Measurements from ENCODE around the gene S1PR3. TPM values are rescaled to one million over a fixed set of nuclear protein-coding genes. Genes with fewer than 3 reads are reported as not detected.
A peak's percentile ranks its signal among the peaks of the same experiment; 100 is the strongest.

Gene S1PR3
- total RNA-seq, 1 donor from 2014 or later = 2.9 TPM

DNA sequence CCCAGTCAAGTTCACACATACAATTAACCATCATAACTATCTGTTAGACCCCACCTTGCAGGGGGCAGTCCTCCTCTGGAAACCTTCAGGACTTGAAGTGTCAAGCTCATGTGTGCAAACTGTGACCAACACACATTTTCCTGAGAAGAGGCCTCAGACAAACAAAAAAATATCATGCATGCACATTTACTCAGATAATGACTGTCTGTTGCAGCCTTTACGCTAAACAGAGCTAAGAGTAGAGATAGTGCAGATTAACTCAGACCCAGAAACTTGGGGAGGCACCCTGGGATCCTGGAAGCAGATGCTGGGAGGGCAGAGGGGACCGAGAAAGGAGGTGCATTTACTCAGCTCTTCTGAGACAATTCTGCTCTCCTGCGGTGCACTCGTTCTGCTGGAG, 3.6 kb upstream of the S1PR3 start:
- no peak for DNase-seq
- Mint-ChIP-seq H3K9me3 (ENCODE audit: unreplicated experiment) (peaks cover 6% of the 10 kb centered on the region), H3K27me3 (ENCODE audit: unreplicated experiment) (peaks cover 2% of the 10 kb centered on the region), H3K4me1 (ENCODE audit: low read depth, unreplicated experiment) (no peaks in the 10 kb centered on the region), H3K36me3 (ENCODE audit: unreplicated experiment) (no peaks in the 10 kb centered on the region), H3K4me3 (ENCODE audit: unreplicated experiment) (no peak overlapping the region), H3K27ac (ENCODE audit: unreplicated experiment) (no peak overlapping the region)
- TF ChIP-seq, protein P1, sequence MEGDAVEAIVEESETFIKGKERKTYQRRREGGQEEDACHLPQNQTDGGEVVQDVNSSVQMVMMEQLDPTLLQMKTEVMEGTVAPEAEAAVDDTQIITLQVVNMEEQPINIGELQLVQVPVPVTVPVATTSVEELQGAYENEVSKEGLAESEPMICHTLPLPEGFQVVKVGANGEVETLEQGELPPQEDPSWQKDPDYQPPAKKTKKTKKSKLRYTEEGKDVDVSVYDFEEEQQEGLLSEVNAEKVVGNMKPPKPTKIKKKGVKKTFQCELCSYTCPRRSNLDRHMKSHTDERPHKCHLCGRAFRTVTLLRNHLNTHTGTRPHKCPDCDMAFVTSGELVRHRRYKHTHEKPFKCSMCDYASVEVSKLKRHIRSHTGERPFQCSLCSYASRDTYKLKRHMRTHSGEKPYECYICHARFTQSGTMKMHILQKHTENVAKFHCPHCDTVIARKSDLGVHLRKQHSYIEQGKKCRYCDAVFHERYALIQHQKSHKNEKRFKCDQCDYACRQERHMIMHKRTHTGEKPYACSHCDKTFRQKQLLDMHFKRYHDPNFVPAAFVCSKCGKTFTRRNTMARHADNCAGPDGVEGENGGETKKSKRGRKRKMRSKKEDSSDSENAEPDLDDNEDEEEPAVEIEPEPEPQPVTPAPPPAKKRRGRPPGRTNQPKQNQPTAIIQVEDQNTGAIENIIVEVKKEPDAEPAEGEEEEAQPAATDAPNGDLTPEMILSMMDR (IDR thresholded peaks at IDR 0.05; ENCODE audit: partially characterized antibody, unreplicated experiment) = no peak

DNA sequence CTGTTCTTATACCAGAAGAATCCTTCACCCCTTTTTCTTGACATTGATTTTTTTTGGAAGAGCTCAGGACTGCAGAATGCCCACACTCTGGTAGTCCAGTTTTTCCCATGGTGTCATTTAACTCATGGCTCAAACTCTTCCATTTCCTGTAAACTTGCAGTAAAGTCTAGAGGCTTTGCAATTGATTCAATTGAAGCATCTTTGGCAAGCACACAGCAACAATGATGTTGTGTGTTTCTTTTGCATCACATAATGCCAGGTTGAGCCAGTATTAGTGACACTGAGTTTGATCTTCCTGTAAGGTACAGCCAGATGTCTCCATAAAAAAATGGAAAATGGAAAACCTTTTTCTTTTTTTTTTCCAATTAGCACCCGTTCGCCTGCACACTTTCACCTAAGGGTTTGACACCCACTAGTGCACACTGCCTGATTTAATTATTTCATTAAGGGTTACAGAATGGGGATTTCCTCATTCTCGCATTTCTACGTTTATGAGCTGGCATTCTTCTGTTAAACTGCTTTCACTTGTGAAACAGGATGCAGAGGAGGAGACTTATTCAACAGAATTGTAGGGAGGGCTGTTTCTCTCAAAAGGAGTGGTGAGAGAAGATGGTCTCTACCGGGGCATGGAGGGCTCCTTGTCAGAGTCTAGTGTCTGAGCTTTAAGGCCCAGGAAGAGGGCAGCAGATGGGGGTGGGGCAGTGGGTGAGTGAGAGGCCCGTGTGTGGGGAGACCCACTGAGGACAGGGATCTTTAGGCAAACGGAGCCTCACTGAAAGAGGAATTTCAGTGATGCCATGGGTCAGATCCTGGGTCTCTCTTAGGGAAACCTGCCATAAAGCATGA, 2.2 kb upstream of the S1PR3 start:
- TF ChIP-seq, protein P1 (IDR thresholded peaks at IDR 0.05; ENCODE audit: partially characterized antibody, unreplicated experiment) = no peak
- Mint-ChIP-seq H3K27ac (ENCODE audit: unreplicated experiment) (no peak overlapping the region), H3K9me3 (ENCODE audit: unreplicated experiment) (peaks cover 7% of the 10 kb centered on the region), H3K36me3 (ENCODE audit: unreplicated experiment) (no peaks in the 10 kb centered on the region), H3K4me3 (ENCODE audit: unreplicated experiment) (no peak overlapping the region), H3K4me1 (ENCODE audit: low read depth, unreplicated experiment) (no peaks in the 10 kb centered on the region), H3K27me3 (ENCODE audit: unreplicated experiment) (peaks cover 2% of the 10 kb centered on the region)
- DNase-seq = no peak

DNA sequence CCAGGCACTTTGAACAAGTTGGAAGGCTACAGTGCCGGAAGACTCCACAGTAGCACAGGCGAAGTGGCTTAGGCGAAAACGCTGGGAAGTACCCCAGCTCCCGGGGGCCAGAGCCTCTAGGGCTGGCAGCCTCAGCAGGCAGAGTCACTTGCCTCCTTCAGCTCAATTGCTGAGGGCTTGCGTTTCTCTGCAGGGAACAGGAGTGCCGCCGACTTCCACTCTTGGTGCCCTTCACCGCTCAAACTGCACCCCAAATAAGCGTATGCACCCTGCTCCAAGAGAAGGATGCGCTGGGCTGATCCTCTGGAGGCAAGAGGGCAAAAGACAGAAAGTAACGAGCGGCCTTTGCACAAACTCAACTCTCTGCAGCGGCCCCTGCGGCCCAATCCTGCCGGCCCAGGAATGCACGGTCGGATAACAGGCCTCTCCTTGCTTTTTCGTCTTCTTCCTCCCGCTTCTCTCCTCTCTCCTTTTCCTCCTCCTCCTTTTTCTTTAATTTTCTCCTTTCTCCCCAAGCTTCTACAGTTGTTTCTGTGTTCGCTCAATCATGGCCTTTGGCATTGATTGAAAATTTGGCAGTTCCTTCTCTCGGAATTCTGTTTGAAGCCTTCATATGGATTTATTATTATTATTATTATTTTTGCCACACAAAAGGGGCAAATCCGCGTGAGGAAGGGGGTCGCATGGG, 1.1 kb upstream of the S1PR3 start:
- H3K27ac Mint-ChIP-seq (ENCODE audit: unreplicated experiment) = no peak overlapping the region
- peaks cover 4% of the 10 kb centered on the region for H3K27me3 Mint-ChIP-seq (ENCODE audit: unreplicated experiment)
- peak overlapping the region; percentile 71 for H3K4me3 Mint-ChIP-seq (ENCODE audit: unreplicated experiment)

DNA sequence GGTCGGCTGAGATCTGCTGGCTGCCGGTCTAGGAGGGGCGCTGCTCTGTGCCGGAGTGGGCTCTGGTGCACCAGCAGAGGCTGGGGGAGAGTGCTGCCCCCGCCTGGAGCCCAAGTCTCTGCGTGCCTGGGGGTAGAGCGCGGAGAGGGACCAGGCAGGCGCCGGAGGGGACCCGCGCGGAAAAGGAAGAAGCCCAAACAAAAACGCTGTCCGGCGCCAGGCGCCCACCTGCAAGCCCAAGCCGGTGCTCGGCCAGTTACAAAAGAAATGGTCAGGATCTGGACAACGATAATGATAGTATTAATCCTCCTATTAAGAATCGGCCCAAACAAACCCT, 571 bp upstream of the S1PR3 start:
- Mint-ChIP-seq H3K9me3 (ENCODE audit: unreplicated experiment) (peaks cover 5% of the 10 kb centered on the region), H3K4me1 (ENCODE audit: low read depth, unreplicated experiment) (no peaks in the 10 kb centered on the region), H3K27me3 (ENCODE audit: unreplicated experiment) (peaks cover 4% of the 10 kb centered on the region), H3K4me3 (ENCODE audit: unreplicated experiment) (peak overlapping the region; percentile 71), H3K36me3 (ENCODE audit: unreplicated experiment) (no peaks in the 10 kb centered on the region), H3K27ac (ENCODE audit: unreplicated experiment) (no peak overlapping the region)
- TF ChIP-seq, protein P1 (IDR thresholded peaks at IDR 0.05; ENCODE audit: partially characterized antibody, unreplicated experiment) = no peak
- peak; percentile 59 for DNase-seq

More for the DNA sequence above, 1.1 kb upstream of the S1PR3 start:
- DNase-seq = no peak
- TF ChIP-seq, protein P1 (IDR thresholded peaks at IDR 0.05; ENCODE audit: partially characterized antibody, unreplicated experiment) = no peak
- Mint-ChIP-seq H3K4me1 (ENCODE audit: low read depth, unreplicated experiment) (no peaks in the 10 kb centered on the region), H3K9me3 (ENCODE audit: unreplicated experiment) (peaks cover 5% of the 10 kb centered on the region), H3K36me3 (ENCODE audit: unreplicated experiment) (no peaks in the 10 kb centered on the region)

DNA sequence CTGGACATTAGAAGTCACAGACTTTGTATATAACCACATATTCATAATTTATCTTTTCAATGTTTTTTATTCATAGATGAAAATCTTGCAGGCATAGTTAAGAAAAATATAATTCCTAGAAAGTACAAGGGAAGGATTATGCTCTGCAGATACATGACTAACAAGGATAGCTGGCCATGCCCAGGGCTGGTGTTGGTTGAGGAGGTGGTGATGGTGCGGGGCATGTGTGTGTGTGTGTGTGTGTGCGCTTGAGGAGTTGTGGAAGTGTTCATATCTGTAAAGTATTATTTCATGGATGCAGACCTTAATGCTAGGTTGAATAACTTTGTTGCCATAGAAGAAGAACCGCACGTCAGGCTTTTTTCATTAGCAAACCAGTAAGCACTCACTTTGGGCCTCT, 1.3 kb downstream of the S1PR3 start:
- peak overlapping the region; percentile 84 for H3K4me3 Mint-ChIP-seq (ENCODE audit: unreplicated experiment)
- no peak for DNase-seq
- H3K27me3 Mint-ChIP-seq (ENCODE audit: unreplicated experiment) = peaks cover 7% of the 10 kb centered on the region
- H3K27ac Mint-ChIP-seq (ENCODE audit: unreplicated experiment) = peak overlapping the region; percentile 11
- H3K4me1 Mint-ChIP-seq (ENCODE audit: low read depth, unreplicated experiment) = no peaks in the 10 kb centered on the region
- no peaks in the 10 kb centered on the region for H3K36me3 Mint-ChIP-seq (ENCODE audit: unreplicated experiment)
- peaks cover 5% of the 10 kb centered on the region for H3K9me3 Mint-ChIP-seq (ENCODE audit: unreplicated experiment)
- TF ChIP-seq, protein P1 (IDR thresholded peaks at IDR 0.05; ENCODE audit: partially characterized antibody, unreplicated experiment) = no peak
